NB4 (cell line): ENCODE measurements around the gene NUMA1.
A peak's percentile ranks its signal among the peaks of the same experiment; 100 is the strongest.

Experiments
- DNase-seq: peaks from one replicate; pipeline ENCODE4 v3.0.0; 2010; ENCODE audit warnings: low read depth
- H3K4me3 ChIP-seq: one replicate; pipeline ENCODE4 v1.5.1; 2011; ENCODE audit warnings: mild to moderate bottlenecking, low read depth, low read length, moderate library complexity
- CTCF ChIP-seq: IDR thresholded peaks from one replicate; pipeline ENCODE4 v1.5.1; 2012; ENCODE audit warnings: low read depth, low read length
- MAX ChIP-seq: IDR thresholded peaks from 2 replicates; pipeline ENCODE4 v1.6.1; 2011; ENCODE audit warnings: low read depth, low read length
- MYC ChIP-seq: IDR thresholded peaks from 2 replicates; pipeline ENCODE4 v1.6.1; 2011; ENCODE audit warnings: low read depth, low read length
- POLR2A ChIP-seq: IDR thresholded peaks from 2 replicates; pipeline ENCODE4 v1.6.1; 2011; ENCODE audit warnings: mild to moderate bottlenecking; ENCODE audit not compliant: insufficient read length; ENCODE audit errors: extremely low read depth

The NUMA1 gene

GRCh38 chr11:72102946-72103753, 22.8 kb upstream of the NUMA1 start, which contains the start of gene LAMTOR1:
LAMTOR1 (minus strand) TSS chr11:72103297; CDS start chr11:72103224, 73 bp downstream.
- peak; percentile 100 for DNase-seq
- TF ChIP-seq POLR2A = peak; percentile 82
- TF ChIP-seq MYC = no peak; the same call in 1 of the 2 replicates
- peak; percentile 48 for TF ChIP-seq CTCF
- peak; percentile 100 for TF ChIP-seq MAX
- H3K4me3 ChIP-seq = peak within 1 kb of the TSS; percentile 90

- TF ChIP-seq MYC = peak; percentile 39; the same call in 1 of the 2 replicates
- no peak for TF ChIP-seq CTCF
- TF ChIP-seq POLR2A = no peak
- DNase-seq = no peak
- peak overlapping the region; percentile 90 for H3K4me3 ChIP-seq
Measured at GRCh38 chr11:72102631-72102945, 22.2 kb upstream of the NUMA1 start.

- H3K4me3 ChIP-seq = peak overlapping the region; percentile 90
- TF ChIP-seq MAX = no peak
- no peak for TF ChIP-seq POLR2A
- TF ChIP-seq CTCF = no peak
- TF ChIP-seq MYC = no peak
- no peak for DNase-seq
Measured at GRCh38 chr11:72102162-72102561, 21.8 kb upstream of the NUMA1 start.

- peak overlapping the region; percentile 90 for H3K4me3 ChIP-seq
- peak; percentile 96 for DNase-seq
- TF ChIP-seq POLR2A (no peak), MAX (no peak), MYC (no peak), CTCF (no peak)
Measured at GRCh38 chr11:72100462-72100861, 20.1 kb upstream of the NUMA1 start.

GRCh38 chr11:72100009-72100408, 19.7 kb upstream of the NUMA1 start:
- H3K4me3 ChIP-seq = peak overlapping the region; percentile 90
- no peak for DNase-seq
- TF ChIP-seq POLR2A (no peak), MYC (no peak), CTCF (no peak), MAX (no peak)
